ENCODE measurements around the gene LMLN. TPM values are rescaled to one million over a fixed set of nuclear protein-coding genes. Genes with fewer than 3 reads are reported as not detected.

LMLN gene
- polyA plus RNA-seq, 2 of the 4 experiments (the other 2 are of a cell fraction): 2.4 to 5.6 TPM

DNA sequence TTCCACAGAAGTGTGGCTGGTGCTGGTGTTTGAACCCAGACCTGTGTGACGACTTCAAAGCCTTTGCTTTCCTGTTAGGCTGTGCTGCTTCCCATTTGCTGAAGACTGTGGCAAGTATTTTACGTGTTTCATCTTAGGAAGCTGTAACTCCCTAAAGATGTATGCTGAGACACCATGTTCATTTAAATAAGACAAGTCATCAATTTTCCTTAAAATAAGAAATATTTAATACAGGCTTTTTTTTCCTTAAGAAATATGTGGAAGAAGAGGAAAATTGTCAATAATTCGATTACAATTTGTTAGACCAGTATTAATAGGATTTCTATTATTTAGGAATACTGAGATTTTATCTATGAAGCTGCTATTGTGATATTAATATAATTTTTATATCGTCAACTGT lies 58.4 kb downstream of the LMLN start:
- 61% methylated on average over 4 of the region's 4 CpGs for WGBS (ENCODE audit: missing lambda C conversion rate)
- Histone ChIP-seq H3K9me3 (no peaks in the 10 kb centered on the region), H3K4me3 (no peak overlapping the region), H3K27ac (no peak overlapping the region), H3K4me2 (no peak overlapping the region), H3K4me1 (no peaks in the 10 kb centered on the region)
- ChIA-PET CTCF (no interaction called here), POLR2A (no interaction called here)
- no peak for ATAC-seq
- TF ChIP-seq GATA3 (IDR thresholded peaks at IDR 0.05; ENCODE audit: borderline replicate concordance) (no peak), NFE2L2 (conservative IDR thresholded peaks at IDR 0.05; ENCODE audit: low read length) (no peak), JUN (IDR thresholded peaks at IDR 0.05) (no peak), CBX8 (IDR thresholded peaks at IDR 0.05) (no peak), KDM5A (IDR thresholded peaks at IDR 0.05) (no peak), RNF2 (IDR thresholded peaks at IDR 0.05; ENCODE audit: borderline replicate concordance, low read depth) (no peak), HOXB5 (CRISPR knock-in tag; IDR thresholded peaks at IDR 0.05) (no peak), EP300 (IDR thresholded peaks at IDR 0.05) (no peak), HDAC2 (IDR thresholded peaks at IDR 0.05) (no peak), PHF8 (IDR thresholded peaks at IDR 0.05; ENCODE audit: borderline replicate concordance, low read depth) (no peak), ESRRA (IDR thresholded peaks at IDR 0.05; ENCODE audit: borderline replicate concordance, low read length) (no peak), SMC3 (IDR thresholded peaks at IDR 0.05) (no peak), RFX5 (IDR thresholded peaks at IDR 0.05) (no peak), KDM1A (IDR thresholded peaks at IDR 0.05; ENCODE audit: low read depth) (no peak)
- TF ChIP-seq, protein P1, sequence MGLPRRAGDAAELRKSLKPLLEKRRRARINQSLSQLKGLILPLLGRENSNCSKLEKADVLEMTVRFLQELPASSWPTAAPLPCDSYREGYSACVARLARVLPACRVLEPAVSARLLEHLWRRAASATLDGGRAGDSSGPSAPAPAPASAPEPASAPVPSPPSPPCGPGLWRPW (IDR thresholded peaks at IDR 0.05): no peak
- TF ChIP-seq, protein P2, sequence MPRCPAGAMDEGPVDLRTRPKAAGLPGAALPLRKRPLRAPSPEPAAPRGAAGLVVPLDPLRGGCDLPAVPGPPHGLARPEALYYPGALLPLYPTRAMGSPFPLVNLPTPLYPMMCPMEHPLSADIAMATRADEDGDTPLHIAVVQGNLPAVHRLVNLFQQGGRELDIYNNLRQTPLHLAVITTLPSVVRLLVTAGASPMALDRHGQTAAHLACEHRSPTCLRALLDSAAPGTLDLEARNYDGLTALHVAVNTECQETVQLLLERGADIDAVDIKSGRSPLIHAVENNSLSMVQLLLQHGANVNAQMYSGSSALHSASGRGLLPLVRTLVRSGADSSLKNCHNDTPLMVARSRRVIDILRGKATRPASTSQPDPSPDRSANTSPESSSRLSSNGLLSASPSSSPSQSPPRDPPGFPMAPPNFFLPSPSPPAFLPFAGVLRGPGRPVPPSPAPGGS (IDR thresholded peaks at IDR 0.05): no peak
- TF ChIP-seq, protein P3, sequence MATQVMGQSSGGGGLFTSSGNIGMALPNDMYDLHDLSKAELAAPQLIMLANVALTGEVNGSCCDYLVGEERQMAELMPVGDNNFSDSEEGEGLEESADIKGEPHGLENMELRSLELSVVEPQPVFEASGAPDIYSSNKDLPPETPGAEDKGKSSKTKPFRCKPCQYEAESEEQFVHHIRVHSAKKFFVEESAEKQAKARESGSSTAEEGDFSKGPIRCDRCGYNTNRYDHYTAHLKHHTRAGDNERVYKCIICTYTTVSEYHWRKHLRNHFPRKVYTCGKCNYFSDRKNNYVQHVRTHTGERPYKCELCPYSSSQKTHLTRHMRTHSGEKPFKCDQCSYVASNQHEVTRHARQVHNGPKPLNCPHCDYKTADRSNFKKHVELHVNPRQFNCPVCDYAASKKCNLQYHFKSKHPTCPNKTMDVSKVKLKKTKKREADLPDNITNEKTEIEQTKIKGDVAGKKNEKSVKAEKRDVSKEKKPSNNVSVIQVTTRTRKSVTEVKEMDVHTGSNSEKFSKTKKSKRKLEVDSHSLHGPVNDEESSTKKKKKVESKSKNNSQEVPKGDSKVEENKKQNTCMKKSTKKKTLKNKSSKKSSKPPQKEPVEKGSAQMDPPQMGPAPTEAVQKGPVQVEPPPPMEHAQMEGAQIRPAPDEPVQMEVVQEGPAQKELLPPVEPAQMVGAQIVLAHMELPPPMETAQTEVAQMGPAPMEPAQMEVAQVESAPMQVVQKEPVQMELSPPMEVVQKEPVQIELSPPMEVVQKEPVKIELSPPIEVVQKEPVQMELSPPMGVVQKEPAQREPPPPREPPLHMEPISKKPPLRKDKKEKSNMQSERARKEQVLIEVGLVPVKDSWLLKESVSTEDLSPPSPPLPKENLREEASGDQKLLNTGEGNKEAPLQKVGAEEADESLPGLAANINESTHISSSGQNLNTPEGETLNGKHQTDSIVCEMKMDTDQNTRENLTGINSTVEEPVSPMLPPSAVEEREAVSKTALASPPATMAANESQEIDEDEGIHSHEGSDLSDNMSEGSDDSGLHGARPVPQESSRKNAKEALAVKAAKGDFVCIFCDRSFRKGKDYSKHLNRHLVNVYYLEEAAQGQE (IDR thresholded peaks at IDR 0.05): no peak
- no peak for DNase-seq (ENCODE audit: low read depth in 1 of 2, low spot score in 1 of 2)
- FAIRE-seq: no peak

DNA sequence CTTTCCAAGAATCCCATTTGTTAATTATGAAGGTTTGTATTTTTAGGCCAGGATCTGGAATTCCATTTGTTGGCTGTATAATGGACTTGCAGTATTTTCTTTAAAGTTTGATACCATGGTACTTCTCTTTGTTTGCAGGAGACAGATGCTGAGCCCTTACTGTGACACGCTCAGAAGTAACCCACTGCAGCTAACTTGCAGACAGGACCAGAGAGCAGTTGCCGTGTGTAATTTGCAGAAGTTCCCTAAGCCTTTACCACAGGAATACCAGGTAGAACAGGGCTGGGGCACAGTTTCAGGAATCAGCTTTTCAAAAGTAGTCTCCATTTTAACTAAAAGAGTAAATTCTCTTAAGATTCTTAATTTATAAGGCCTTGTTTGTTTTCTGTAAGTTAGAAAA lies 59.1 kb downstream of the LMLN start:
- ChIA-PET POLR2A (no interaction called here), CTCF (no interaction called here)
- Histone ChIP-seq H3K27ac (no peak overlapping the region), H3K9me3 (no peaks in the 10 kb centered on the region), H3K4me1 (no peaks in the 10 kb centered on the region), H3K4me3 (no peak overlapping the region), H3K4me2 (no peak overlapping the region)
- WGBS (ENCODE audit: missing lambda C conversion rate): 90% methylated on average over 2 of the region's 2 CpGs
- no peak for FAIRE-seq
- no peak for DNase-seq (ENCODE audit: low read depth in 1 of 2, low spot score in 1 of 2)
- ATAC-seq: no peak
- TF ChIP-seq ZNF302 (CRISPR knock-in tag; IDR thresholded peaks at IDR 0.05) (no peak), NFE2L2 (conservative IDR thresholded peaks at IDR 0.05; ENCODE audit: low read length) (no peak), GATA3 (IDR thresholded peaks at IDR 0.05; ENCODE audit: borderline replicate concordance) (no peak), SREBF2 (IDR thresholded peaks at IDR 0.05) (no peak), RAD21 (conservative IDR thresholded peaks at IDR 0.05 in 1 of 2, IDR thresholded peaks at IDR 0.05 in 1 of 2) (no peak), MAFK (IDR thresholded peaks at IDR 0.05; ENCODE audit: partially characterized antibody) (no peak), JUNB (IDR thresholded peaks at IDR 0.05) (no peak), FOXS1 (CRISPR knock-in tag; IDR thresholded peaks at IDR 0.05) (no peak), RCOR1 (IDR thresholded peaks at IDR 0.05; ENCODE audit: low read depth, low read length) (no peak), HOXB5 (CRISPR knock-in tag; IDR thresholded peaks at IDR 0.05) (no peak)
- TF ChIP-seq, protein P4, sequence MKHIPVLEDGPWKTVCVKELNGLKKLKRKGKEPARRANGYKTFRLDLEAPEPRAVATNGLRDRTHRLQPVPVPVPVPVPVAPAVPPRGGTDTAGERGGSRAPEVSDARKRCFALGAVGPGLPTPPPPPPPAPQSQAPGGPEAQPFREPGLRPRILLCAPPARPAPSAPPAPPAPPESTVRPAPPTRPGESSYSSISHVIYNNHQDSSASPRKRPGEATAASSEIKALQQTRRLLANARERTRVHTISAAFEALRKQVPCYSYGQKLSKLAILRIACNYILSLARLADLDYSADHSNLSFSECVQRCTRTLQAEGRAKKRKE (CRISPR knock-in tag; IDR thresholded peaks at IDR 0.05; ENCODE audit: low read depth): no peak
- TF ChIP-seq, protein P2 (IDR thresholded peaks at IDR 0.05): no peak
- TF ChIP-seq, protein P3 (IDR thresholded peaks at IDR 0.05): no peak
- TF ChIP-seq, protein P1 (IDR thresholded peaks at IDR 0.05): no peak

Data from A549 (cell line).